Esophagus muscularis mucosa (tissue), 4 donors: ENCODE results near the gene GPR42. TPM values are rescaled to one million over a fixed set of nuclear protein-coding genes. Genes with fewer than 3 reads are reported as not detected.

ENCODE experiments used
- DNase-seq: peaks from one replicate; pipeline ENCODE4 v3.0.0-alpha.2; 2017; ENCODE audit errors: extremely low spot score
- H3K27ac ChIP-seq, 4 donors: fragments of 200-600 bp; sonication (generic); replicated peaks in 1 of 4; 1 replicate in 3 of 4; 2 replicates in 1 of 4; pipeline ENCODE4 v1.5.1; 2016 to 2019; ENCODE audit warnings: mild to moderate bottlenecking in 1 of 4
- H3K27me3 ChIP-seq, 4 donors: fragments of 200-600 bp; sonication (generic); one replicate each; pipeline versions ENCODE4 v1.5.1 to v1.6.0; 2016 to 2019
- H3K36me3 ChIP-seq, 4 donors: fragments of 200-600 bp; sonication (generic); one replicate each; pipeline ENCODE4 v1.5.1; 2016 to 2019
- H3K4me1 ChIP-seq, 4 donors: fragments of 200-600 bp; sonication (generic); one replicate each; pipeline ENCODE4 v1.5.1; 2016 to 2019
- H3K4me3 ChIP-seq, 4 donors: fragments of 200-600 bp; sonication (generic); 1 replicate in 2 of 4; 2 replicates in 2 of 4; pipeline ENCODE4 v1.5.1; 2016 to 2019; ENCODE audit warnings: mild to moderate bottlenecking in 4 of 4, moderate library complexity in 1 of 4
- H3K9me3 ChIP-seq, 4 donors: fragments of 200-600 bp; sonication (generic); 1 replicate in 3 of 4; 2 replicates in 1 of 4; pipeline ENCODE4 v1.5.1; 2016 to 2019
- EP300 ChIP-seq: sonication (generic); formaldehyde crosslinking; IDR thresholded peaks from one replicate; pipeline ENCODE4 v1.6.1; 2017; ENCODE audit warnings: antibody characterized with exemption
- POLR2A ChIP-seq: fragments of 450-650 bp; IDR thresholded peaks from one replicate; pipeline ENCODE4 v1.6.1; 2017; ENCODE audit warnings: antibody characterized with exemption, moderate library complexity, mild to moderate bottlenecking, low read depth
- POLR2AphosphoS5 ChIP-seq, 2 donors: sonication (generic); formaldehyde crosslinking; IDR thresholded peaks; one replicate each; pipeline ENCODE4 v1.6.1; 2017; ENCODE audit warnings: antibody characterized with exemption in 2 of 2
- WGBS: methylation state at CpG from one replicate; pipeline ENCODE4 v1.1.5; 2018; 5-methylcytosine and 5-hydroxymethylcytosine counted together
- intact Hi-C: fragments of 100-400 bp; cut with DNase I; formaldehyde crosslinking; loops from one replicate; pipeline ENCODE4 v1.15.1; 2023
- total RNA-seq, 4 donors: library from RNA; depleted of rRNA; stranded (reverse); fragments of >200 nt; gene quantifications; one replicate each; pipeline versions ENCODE4 v1.1.0 to v1.2.1, GENCODE V29; 2016
- TF ChIP-seq, protein P1 (sequence below), 3 experiments: fragments of 200-600 bp in 2 of 3; fragments of 450-650 bp in 1 of 3; sonication (generic) in 2 of 3; IDR thresholded peaks; one replicate each; pipeline ENCODE4 v1.5.1; 2017 to 2019; ENCODE audit warnings: antibody characterized with exemption in 3 of 3, mild to moderate bottlenecking in 2 of 3, moderate library complexity in 1 of 3

GPR42 gene
- total RNA-seq, 4 donors from 2014 or later = 0.17 TPM; not detected in 3

DNA sequence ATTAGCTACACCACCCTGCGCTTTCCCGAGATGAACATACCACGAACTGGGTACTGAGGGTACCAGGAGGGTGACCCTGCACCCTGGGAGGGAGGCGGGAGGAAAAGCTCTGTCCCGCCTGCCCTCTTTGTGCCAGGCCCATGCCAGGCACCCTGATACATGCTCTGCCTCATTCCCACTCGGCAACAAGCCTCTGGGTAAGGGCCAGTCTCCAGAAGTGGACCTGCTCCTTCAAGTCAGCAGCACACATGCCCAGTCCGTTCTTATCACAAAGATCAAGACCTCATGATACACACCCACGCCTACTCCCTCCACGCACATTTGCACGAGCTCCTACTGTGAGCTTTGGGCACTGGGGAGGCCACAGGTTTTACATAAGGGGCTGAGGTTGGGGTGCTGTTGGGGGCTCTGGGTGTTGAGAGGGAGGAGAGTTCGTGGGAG, 25.2 kb upstream of the GPR42 start:
- DNase-seq = peak; percentile 90

DNA sequence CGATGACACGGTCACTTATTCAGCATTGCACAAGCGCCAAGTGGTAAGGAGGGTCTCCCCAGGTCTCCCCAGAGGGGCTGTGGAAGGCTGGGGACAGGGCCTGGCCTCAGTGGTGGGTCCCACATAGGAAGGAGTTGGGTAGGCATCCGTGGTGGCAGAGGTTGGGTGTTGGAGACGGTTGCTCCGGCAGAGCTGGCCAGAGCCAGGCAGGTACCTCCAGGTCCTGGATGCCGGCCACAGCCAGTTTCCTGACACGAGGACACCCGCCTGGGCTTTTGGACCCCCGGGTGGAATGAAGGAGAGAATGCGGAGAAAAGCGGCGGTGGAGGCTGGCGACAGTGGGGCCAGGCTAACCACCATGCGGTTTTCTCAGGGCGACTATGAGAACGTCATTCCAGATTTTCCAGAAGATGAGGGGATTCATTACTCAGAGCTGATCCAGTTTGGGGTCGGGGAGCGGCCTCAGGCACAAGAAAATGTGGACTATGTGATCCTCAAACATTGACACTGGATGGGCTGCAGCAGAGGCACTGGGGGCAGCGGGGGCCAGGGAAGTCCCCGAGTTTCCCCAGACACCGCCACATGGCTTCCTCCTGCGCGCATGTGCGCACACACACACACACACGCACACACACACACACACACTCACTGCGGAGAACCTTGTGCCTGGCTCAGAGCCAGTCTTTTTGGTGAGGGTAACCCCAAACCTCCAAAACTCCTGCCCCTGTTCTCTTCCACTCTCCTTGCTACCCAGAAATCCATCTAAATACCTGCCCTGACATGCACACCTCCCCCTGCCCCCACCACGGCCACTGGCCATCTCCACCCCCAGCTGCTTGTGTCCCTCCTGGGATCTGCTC, 24.4 kb upstream of the GPR42 start:
- H3K4me1 ChIP-seq = no peaks in the 10 kb centered on the region
- H3K27me3 ChIP-seq = peaks cover 0 to 42% (median 0%) of the 10 kb centered on the region in 4 donors
- peak; percentile 89 for DNase-seq
- no peak overlapping the region for H3K4me3 ChIP-seq
- H3K9me3 ChIP-seq = no peaks in the 10 kb centered on the region
- H3K27ac ChIP-seq = no peak overlapping the region
- TF ChIP-seq, protein P1, sequence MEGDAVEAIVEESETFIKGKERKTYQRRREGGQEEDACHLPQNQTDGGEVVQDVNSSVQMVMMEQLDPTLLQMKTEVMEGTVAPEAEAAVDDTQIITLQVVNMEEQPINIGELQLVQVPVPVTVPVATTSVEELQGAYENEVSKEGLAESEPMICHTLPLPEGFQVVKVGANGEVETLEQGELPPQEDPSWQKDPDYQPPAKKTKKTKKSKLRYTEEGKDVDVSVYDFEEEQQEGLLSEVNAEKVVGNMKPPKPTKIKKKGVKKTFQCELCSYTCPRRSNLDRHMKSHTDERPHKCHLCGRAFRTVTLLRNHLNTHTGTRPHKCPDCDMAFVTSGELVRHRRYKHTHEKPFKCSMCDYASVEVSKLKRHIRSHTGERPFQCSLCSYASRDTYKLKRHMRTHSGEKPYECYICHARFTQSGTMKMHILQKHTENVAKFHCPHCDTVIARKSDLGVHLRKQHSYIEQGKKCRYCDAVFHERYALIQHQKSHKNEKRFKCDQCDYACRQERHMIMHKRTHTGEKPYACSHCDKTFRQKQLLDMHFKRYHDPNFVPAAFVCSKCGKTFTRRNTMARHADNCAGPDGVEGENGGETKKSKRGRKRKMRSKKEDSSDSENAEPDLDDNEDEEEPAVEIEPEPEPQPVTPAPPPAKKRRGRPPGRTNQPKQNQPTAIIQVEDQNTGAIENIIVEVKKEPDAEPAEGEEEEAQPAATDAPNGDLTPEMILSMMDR (IDR thresholded peaks at IDR 0.05) = no peak
- no peak for TF ChIP-seq POLR2AphosphoS5 (IDR thresholded peaks at IDR 0.05)
- TF ChIP-seq EP300 = no peak
- no peak for TF ChIP-seq POLR2A
- H3K36me3 ChIP-seq = no peaks in the 10 kb centered on the region
- WGBS = 70% methylated on average over 28 of the region's 28 CpGs
- intact Hi-C loops = no loop called here

More for the DNA sequence above, 25.2 kb upstream of the GPR42 start:
- H3K27ac ChIP-seq = no peak overlapping the region
- intact Hi-C loops = no loop called here
- TF ChIP-seq, protein P1 (IDR thresholded peaks at IDR 0.05) = no peak
- no peak for TF ChIP-seq EP300
- no peak for TF ChIP-seq POLR2A
- no peak for TF ChIP-seq POLR2AphosphoS5 (IDR thresholded peaks at IDR 0.05)
- no peaks in the 10 kb centered on the region for H3K9me3 ChIP-seq
- 79% methylated on average over 11 of the region's 11 CpGs for WGBS
- no peaks in the 10 kb centered on the region for H3K4me1 ChIP-seq
- H3K4me3 ChIP-seq = no peak overlapping the region
- H3K27me3 ChIP-seq = peaks cover 0 to 37% (median 0%) of the 10 kb centered on the region in 4 donors
- no peaks in the 10 kb centered on the region for H3K36me3 ChIP-seq

DNA sequence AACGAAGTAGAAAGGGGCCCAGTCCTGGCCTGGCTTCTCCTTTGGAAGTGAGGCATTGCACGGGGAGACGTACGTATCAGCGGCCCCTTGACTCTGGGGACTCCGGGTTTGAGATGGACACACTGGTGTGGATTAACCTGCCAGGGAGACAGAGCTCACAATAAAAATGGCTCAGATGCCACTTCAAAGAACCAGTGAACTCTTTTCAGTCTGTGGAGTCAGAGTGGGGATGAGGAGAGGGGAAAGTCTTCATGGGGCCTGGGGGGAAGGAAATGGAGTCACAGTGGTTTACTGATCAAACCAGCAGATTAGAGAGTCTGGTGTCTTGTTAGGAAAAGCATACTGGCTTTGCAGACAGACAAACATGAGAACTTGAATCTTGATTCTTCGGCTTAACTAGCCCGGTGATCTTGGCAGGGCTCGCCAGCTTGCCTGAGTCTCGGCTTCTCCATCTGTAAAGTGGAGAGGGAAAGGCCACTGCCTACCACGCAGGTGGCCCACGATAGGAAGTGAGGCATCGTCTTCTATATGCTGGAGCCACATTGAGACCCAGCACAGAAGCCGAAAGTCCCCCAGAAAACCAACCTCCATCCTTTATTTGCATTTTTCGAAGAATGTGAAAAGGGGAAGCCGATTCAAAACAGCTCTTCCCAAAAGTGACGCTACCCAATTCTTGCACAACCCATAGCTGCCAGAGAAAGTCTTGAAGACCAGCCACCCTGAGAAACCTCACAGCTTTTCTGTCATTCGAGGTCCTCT, 23.5 kb upstream of the GPR42 start, which contains the start of gene FFAR1:
Gene FFAR1, plus strand, starts transcription at position 732 of the 759 bp plus-strand sequence. CDS start 3,650 bp downstream, outside the sequence.
- peaks cover 0 to under 1% (median 0%) of the 10 kb centered on the region in 4 donors for H3K4me1 ChIP-seq
- no peak for TF ChIP-seq EP300
- TF ChIP-seq, protein P1 (IDR thresholded peaks at IDR 0.05) = no peak
- no peak for TF ChIP-seq POLR2A
- no peak for TF ChIP-seq POLR2AphosphoS5 (IDR thresholded peaks at IDR 0.05)
- 59% methylated on average over 18 of the region's 18 CpGs for WGBS
- no peaks in the 10 kb centered on the region for H3K9me3 ChIP-seq
- DNase-seq = peak; percentile 89
- no peak within 1 kb of the TSS for H3K4me3 ChIP-seq
- H3K36me3 ChIP-seq = no peaks in the 10 kb centered on the region
- H3K27ac ChIP-seq = no peak within 1 kb of the TSS
- intact Hi-C loops = no loop called here
- H3K27me3 ChIP-seq = peaks cover 0 to 51% (median 0%) of the 10 kb centered on the region in 4 donors

DNA sequence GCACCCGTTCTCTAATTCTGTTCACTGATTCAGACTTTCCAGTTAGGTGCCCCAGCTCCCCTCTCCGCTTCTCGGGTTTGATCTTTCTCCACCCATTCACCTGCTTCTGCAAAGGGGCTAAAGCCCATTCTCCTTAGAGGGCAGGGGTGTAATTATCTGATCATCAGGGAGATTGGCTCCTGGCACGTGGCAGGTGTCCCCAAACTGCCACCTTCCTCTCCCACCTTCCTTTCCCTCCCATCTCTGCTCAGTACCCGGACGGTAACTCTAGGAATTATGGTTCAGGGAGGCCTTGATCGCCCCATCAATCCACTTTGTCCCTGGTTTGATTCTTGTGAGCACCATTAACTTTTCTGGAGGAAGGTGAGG, 23.0 kb upstream of the GPR42 start:
- DNase-seq = peak; percentile 19
- TF ChIP-seq, protein P1 (IDR thresholded peaks at IDR 0.05) = no peak
- TF ChIP-seq POLR2A (no peak), POLR2AphosphoS5 (IDR thresholded peaks at IDR 0.05) (no peak), EP300 (no peak)
- 80% methylated on average over 7 of the region's 7 CpGs for WGBS
- Histone ChIP-seq H3K4me3 (no peak overlapping the region), H3K9me3 (no peaks in the 10 kb centered on the region), H3K27me3 (peaks cover 0 to 55% (median 0%) of the 10 kb centered on the region in 4 donors), H3K4me1 (peaks cover 0 to 3% (median 0%) of the 10 kb centered on the region in 4 donors), H3K27ac (no peak overlapping the region), H3K36me3 (no peaks in the 10 kb centered on the region)
- intact Hi-C loops = no loop called here
